ENCODE data around the gene PALLD.

DNA sequence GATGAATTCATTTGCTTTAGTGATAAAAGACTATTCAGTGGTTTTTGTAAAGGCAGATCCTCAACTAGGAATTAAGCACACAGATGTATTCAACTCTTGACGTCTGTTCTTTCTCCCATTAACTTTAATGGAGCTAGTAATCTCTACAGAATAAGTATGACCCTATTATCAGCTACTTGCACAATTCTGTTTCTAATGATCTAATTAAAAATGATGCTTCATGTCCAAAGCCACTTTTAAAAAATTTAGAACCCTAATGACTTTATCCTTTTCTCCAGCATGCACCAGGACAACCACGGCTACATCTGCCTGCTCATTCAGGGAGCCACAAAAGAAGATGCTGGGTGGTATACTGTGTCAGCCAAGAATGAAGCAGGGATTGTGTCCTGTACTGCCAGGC lies 427.8 kb downstream of the PALLD start:
- no peak for TF ChIP-seq POLR2A (IDR thresholded peaks at IDR 0.05; ENCODE audit: borderline replicate concordance, extremely low read depth, insufficient read depth, insufficient read length)
- TF ChIP-seq, protein P1, sequence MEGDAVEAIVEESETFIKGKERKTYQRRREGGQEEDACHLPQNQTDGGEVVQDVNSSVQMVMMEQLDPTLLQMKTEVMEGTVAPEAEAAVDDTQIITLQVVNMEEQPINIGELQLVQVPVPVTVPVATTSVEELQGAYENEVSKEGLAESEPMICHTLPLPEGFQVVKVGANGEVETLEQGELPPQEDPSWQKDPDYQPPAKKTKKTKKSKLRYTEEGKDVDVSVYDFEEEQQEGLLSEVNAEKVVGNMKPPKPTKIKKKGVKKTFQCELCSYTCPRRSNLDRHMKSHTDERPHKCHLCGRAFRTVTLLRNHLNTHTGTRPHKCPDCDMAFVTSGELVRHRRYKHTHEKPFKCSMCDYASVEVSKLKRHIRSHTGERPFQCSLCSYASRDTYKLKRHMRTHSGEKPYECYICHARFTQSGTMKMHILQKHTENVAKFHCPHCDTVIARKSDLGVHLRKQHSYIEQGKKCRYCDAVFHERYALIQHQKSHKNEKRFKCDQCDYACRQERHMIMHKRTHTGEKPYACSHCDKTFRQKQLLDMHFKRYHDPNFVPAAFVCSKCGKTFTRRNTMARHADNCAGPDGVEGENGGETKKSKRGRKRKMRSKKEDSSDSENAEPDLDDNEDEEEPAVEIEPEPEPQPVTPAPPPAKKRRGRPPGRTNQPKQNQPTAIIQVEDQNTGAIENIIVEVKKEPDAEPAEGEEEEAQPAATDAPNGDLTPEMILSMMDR (IDR thresholded peaks at IDR 0.05 in 2 of 3, conservative IDR thresholded peaks at IDR 0.05 in 1 of 3; ENCODE audit: borderline replicate concordance in 1 of 3, insufficient read depth in 1 of 3, low read depth in 2 of 3, low read length in 2 of 3) = no peak
